NCI-H774 (cell line): ENCODE results near the gene PYGM.

Experiments used
- DNase-seq: peaks from one replicate; lab custom pipeline; 2025; lab: John Stamatoyannopoulos, UW

The PYGM gene

GRCh38 chr11:64767344-64768299 is 7.8 kb upstream of the PYGM start:
- DNase-seq: no peak

- no peak for DNase-seq
These were observed 7.1 kb upstream of the PYGM start for GRCh38 chr11:64766881-64767280.

GRCh38 chr11:64765851-64766665 is 6.3 kb upstream of the PYGM start:
- no peak for DNase-seq

DNA sequence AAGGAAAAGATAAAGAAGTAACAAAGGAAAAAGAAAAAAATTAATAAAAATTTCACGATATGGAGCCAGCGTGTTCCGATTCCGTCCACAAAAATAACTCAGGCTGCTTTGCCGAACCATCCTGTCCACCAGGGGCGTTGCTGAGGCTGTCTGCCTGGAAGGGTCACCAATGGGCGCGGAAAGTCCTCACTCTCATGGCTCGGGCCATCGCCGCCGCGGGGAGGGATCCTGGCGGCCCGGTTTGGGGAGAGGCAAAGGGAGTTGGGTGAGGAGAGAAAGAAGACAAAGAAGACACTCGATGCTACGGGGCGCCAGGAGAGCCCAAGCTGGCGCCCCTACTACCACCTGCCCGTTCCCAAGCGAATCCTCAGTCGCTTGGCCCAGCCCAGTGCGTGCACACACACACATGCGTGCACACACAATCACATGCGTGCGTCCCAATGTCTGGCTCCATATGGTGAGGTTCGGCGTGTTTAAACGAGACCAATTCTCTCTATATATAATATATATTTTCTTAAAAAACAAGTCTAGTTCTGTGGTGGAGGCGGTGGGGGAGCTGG is 5.6 kb upstream of the PYGM start:
- no peak for DNase-seq

DNA sequence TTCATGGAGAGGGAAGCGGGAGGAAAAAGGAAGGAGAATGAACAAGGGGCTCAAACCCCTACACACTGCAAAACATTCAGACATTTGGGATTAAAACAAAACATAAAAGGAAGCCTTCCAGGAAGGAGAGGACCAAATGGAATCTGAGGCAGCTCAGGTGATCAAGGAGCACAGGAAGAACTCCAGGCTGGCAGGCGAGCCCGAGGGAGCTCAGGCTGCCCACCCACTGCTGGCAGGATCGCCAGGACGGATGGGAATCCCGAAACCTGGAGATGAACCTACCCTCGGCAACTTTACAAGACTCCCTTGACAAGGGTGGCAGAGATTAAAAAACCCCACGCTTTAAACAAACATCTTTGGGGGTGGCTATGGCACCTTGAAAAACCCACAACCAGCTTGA is 5.0 kb upstream of the PYGM start:
- no peak for DNase-seq

- DNase-seq: no peak
These were observed 4.4 kb upstream of the PYGM start for GRCh38 chr11:64764040-64764611.

DNA sequence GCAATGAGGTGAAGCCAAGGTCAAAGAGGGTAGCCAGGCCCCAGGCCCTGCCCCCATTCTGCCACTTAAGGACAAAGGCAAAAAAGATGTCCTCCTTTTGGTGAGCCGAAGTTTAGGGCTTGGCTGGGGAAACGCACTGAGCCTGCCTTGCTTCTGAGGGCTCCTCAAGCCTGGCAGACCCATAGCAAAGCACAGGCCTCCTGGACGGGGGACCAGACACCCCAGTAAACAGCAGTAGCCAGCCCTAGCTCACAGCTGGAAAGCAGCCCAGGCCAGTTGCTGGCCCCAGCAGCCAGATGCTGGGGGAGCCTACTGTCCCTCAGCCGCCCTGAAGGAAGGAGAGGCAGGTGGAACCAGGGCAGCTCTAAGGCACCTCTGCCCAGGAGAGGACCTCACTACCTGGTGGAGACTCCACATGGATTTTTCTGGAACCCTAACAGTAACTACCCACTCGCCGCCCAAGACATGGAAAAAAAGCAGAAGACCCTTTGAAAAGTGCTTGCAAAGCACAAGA is 3.8 kb upstream of the PYGM start:
- DNase-seq: no peak

DNA sequence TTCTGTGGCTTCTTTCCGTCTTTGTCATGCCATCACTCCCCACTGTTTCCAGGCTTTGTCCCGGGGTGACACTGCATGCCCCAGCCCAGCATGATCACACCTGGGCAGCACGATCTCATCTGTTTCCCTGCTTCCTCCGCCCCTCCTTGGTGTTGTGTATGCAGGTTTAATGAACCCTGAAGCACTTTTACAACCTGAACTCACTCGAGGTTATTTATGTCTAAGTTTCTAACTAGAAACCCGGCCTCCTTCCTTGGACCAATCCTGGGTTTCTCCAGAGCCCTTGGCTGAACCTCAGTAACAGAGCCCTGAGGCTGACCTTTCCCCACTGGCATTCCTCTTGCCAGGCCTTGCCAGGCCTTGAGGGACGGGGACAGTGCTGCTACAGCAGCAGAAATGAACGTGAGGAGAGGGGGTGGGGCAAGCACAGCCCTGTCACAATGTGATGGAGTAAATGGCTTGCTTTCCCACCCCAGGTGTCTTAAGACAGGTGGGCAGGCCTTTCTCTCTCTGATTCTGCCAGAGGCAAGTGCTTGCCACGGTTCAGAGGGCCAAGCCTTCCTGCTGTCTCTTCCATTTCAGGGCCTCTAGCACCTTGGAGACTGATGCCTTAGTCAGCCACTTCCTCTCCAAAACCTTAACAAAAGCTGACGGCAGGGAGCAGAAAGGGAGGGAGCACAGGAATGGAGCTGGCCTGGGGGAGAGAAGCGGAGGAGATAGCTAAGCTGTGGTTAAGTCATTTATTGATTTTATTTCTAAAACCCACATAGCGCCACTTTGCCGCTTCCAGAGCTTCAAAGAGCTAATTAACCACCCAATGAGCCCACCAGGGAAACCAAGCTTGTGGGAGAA is 3.1 kb upstream of the PYGM start:
- no peak for DNase-seq

DNA sequence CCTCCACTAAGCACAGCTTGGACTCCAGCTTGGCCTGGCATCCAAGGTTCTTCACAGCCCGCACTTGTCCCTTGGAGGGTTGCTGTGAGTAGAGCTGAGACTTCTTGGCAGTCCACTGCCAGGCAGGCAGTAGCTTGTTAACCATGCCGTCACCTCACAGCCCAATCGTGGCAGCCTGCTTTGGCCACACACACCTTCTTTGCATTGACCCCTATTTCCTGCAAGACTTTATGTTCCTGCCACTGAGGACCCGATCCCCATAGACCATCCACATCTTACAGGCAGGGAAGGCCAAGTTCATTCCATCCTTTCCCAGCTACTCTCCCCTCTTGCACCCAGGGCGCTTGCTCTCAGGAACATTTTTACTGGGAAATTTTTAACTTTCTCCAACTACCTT is 2.5 kb upstream of the PYGM start:
- DNase-seq: no peak

GRCh38 chr11:64760759-64761420 is 1.1 kb upstream of the PYGM start:
- no peak for DNase-seq

DNA sequence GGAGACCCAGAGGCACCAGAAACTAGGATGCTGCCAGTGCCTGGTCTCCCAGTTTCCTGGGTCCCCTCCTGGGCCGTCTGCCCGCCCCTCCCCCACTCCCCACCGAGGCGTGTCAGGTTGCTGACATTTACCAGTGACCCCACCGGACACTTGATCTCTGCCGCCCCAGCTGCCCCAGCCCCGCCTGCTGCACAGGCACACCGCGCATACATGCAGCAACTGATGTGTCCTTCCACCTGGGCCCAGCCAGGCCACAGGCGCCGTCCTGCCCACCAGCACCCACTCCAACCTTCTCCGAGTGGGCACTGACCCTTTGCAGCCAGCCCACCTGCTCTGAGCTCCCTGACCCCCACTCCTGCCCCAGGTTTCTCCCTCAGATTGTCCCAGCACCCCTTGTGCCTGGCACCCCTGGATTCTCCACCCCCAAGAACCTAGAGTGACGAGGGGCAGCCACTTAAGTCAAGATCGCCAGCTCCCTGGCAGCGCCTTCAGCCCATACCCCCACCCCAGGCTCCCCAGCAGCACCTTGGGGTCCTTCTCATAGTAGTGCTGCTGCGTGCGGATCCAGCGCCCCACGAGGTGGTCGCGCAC is 548 bp downstream of the PYGM start:
- no peak for DNase-seq

GRCh38 chr11:64758330-64759079 is 1.3 kb downstream of the PYGM start:
- DNase-seq: no peak

DNA sequence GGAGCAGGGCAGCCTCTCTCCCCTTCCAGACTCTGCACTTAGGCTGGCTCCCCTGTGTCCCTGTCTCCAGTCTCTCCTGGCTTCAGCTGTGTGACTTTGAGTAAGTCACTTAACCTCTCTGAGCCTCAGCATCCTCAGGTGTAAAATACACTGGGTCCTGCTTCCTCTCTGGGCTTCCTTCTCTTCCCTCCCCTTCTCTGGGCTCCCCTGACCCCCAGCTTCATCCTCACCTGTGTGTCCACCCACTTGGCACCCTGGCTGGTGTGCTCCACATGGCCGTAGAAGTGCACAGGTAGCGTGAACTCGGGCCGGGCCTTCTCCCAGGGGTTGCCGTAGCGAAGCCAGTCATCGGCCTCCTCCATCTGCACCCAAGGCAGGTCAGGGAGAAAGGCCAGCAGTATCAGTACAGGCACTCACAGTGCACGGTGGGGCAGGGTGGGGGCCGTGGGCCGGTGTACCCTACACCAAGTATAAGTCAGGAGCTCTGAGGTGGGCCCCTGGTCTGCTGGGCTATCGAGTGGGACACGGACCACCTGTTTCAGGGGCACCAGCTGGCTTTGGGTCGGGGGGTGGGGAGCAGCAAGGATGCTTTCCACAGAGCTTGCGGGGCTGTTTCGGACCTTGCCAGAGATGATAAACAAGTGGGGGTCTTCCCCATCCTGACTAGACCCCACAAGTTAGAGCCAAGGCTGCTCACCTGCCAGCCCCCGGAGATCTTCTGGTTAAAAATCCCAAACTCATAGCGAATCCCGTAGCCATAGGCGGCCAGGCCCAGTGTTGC is 2.0 kb downstream of the PYGM start:
- DNase-seq: no peak

GRCh38 chr11:64755681-64756361 is 4.0 kb downstream of the PYGM start:
- no peak for DNase-seq

- DNase-seq: no peak
These were observed 4.7 kb downstream of the PYGM start for GRCh38 chr11:64754919-64755662.

- DNase-seq: no peak
These were observed 5.5 kb downstream of the PYGM start for GRCh38 chr11:64754124-64754918.
